Osteoblast (primary cell): ENCODE measurements around the gene CHSY1. TPM values are rescaled to one million over a fixed set of nuclear protein-coding genes. Genes with fewer than 3 reads are reported as not detected.

Source experiments
- DNase-seq: peaks from one replicate; pipeline ENCODE4 v3.0.0; 2011; ENCODE audit warnings: low spot score, mixed read lengths; ENCODE audit not compliant: insufficient read length; ENCODE audit errors: missing footprints
- H2AFZ ChIP-seq: 2 replicates; pipeline ENCODE4 v1.6.0; 2011; ENCODE audit warnings: mild to moderate bottlenecking, low read length
- H3K27ac ChIP-seq: 2 replicates; pipeline ENCODE4 v1.5.1; 2011; ENCODE audit warnings: mild to moderate bottlenecking, low read depth, low read length, moderate library complexity
- H3K27me3 ChIP-seq: 2 replicates; pipeline ENCODE4 v1.6.0; 2012; ENCODE audit warnings: mild to moderate bottlenecking, control low read depth, inconsistent platforms, low read length, moderate library complexity; ENCODE audit not compliant: insufficient read depth
- H3K36me3 ChIP-seq: 2 replicates; pipeline ENCODE4 v1.5.1; 2011; ENCODE audit warnings: mild to moderate bottlenecking, low read length, control low read depth, moderate library complexity; ENCODE audit not compliant: insufficient read depth
- H3K4me1 ChIP-seq: 2 replicates; pipeline ENCODE4 v1.5.1; 2011; ENCODE audit warnings: mild to moderate bottlenecking, low read length, control low read depth, moderate library complexity; ENCODE audit not compliant: insufficient read depth
- H3K4me2 ChIP-seq: 2 replicates; pipeline ENCODE4 v1.6.0; 2011; ENCODE audit warnings: mild to moderate bottlenecking, low read length; ENCODE audit not compliant: insufficient read depth
- H3K4me3 ChIP-seq: fragments of 200-600 bp; sonication (generic); 3 replicates; pipeline ENCODE4 v1.5.1; 2012; ENCODE audit warnings: mild to moderate bottlenecking, low read length, inconsistent platforms; ENCODE audit not compliant: insufficient read depth
- H3K79me2 ChIP-seq: 2 replicates; pipeline ENCODE4 v1.6.0; 2012; ENCODE audit warnings: mild to moderate bottlenecking, low read length, control low read depth, inconsistent platforms; ENCODE audit not compliant: insufficient read depth
- H3K9me3 ChIP-seq: 2 replicates; pipeline ENCODE4 v1.5.1; 2011; ENCODE audit warnings: low read depth, low read length, control low read depth
- H4K20me1 ChIP-seq: 2 replicates; pipeline ENCODE4 v1.6.0; 2012; ENCODE audit warnings: mild to moderate bottlenecking, low read length, control low read depth; ENCODE audit not compliant: insufficient read depth
- total RNA-seq: library from RNA; depleted of rRNA; stranded (reverse); fragments of >200 nt; gene quantifications from 2 replicates; pipeline ENCODE4 v1.2.3, GENCODE V29; 2012
- TF ChIP-seq, protein P1 (sequence below): IDR thresholded peaks from 2 replicates; pipeline ENCODE4 v1.5.1; 2011; ENCODE audit warnings: mild to moderate bottlenecking, low read depth, low read length, moderate library complexity; ENCODE audit errors: extremely low read depth

CHSY1 gene
- total RNA-seq, 1 donor = 39.1 TPM

GRCh38 chr15:101157721-101158120, 94.1 kb downstream of the CHSY1 start:
- Histone ChIP-seq H4K20me1 (no peaks in the 10 kb centered on the region), H3K36me3 (no peaks in the 10 kb centered on the region), H3K4me1 (peaks cover 11% of the 10 kb centered on the region), H3K4me2 (no peak overlapping the region), H2AFZ (no peak overlapping the region), H3K79me2 (no peaks in the 10 kb centered on the region), H3K27ac (no peak overlapping the region), H3K4me3 (no peak overlapping the region), H3K27me3 (no peaks in the 10 kb centered on the region), H3K9me3 (no peaks in the 10 kb centered on the region)
- TF ChIP-seq, protein P1, sequence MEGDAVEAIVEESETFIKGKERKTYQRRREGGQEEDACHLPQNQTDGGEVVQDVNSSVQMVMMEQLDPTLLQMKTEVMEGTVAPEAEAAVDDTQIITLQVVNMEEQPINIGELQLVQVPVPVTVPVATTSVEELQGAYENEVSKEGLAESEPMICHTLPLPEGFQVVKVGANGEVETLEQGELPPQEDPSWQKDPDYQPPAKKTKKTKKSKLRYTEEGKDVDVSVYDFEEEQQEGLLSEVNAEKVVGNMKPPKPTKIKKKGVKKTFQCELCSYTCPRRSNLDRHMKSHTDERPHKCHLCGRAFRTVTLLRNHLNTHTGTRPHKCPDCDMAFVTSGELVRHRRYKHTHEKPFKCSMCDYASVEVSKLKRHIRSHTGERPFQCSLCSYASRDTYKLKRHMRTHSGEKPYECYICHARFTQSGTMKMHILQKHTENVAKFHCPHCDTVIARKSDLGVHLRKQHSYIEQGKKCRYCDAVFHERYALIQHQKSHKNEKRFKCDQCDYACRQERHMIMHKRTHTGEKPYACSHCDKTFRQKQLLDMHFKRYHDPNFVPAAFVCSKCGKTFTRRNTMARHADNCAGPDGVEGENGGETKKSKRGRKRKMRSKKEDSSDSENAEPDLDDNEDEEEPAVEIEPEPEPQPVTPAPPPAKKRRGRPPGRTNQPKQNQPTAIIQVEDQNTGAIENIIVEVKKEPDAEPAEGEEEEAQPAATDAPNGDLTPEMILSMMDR = no peak
- DNase-seq = no peak

DNA sequence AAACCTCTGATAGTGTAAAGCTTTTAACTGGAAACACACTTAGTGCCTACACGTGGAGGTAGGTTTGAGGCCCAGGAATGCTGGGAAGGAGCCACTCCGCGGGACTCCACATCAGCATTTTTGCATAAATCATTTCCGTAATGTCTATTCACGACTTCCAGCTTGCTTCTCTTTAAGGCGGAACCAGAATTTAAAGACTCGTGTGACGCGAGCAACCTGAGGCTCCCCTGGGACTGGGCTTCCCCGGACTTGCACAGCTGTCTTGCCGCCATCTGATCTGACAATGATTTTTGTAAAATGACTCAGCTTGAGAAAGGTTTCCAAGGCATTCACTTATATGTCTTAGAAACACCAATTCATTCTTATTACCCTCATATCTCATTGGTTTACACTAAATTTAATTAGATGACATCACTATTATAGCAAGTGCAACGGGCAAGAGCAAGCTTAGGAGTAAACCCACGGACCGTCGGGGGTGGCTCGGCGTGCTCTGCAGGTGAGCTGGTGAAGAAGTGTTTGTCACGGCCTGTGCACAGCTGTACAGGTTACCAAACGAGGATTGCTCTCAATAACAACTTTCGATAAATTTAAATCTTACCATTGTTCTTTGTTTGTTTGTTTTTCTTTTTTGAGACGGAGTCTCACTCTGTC, 95.2 kb downstream of the CHSY1 start:
- Histone ChIP-seq H4K20me1 (no peaks in the 10 kb centered on the region), H3K9me3 (no peaks in the 10 kb centered on the region), H3K79me2 (no peaks in the 10 kb centered on the region), H3K4me1 (peaks cover 11% of the 10 kb centered on the region), H3K4me3 (no peak overlapping the region), H3K36me3 (no peaks in the 10 kb centered on the region), H3K4me2 (no peak overlapping the region), H2AFZ (no peak overlapping the region), H3K27ac (no peak overlapping the region), H3K27me3 (no peaks in the 10 kb centered on the region)
- TF ChIP-seq, protein P1 = no peak
- DNase-seq = no peak

- Histone ChIP-seq H3K4me1 (peaks cover 11% of the 10 kb centered on the region), H3K79me2 (no peaks in the 10 kb centered on the region), H3K9me3 (no peaks in the 10 kb centered on the region), H3K4me3 (no peak overlapping the region), H3K27ac (no peak overlapping the region), H3K36me3 (no peaks in the 10 kb centered on the region), H2AFZ (no peak overlapping the region), H4K20me1 (no peaks in the 10 kb centered on the region), H3K27me3 (no peaks in the 10 kb centered on the region), H3K4me2 (no peak overlapping the region)
- TF ChIP-seq, protein P1 = no peak
- DNase-seq = no peak
Measured at GRCh38 chr15:101156061-101156460, 95.8 kb downstream of the CHSY1 start.

DNA sequence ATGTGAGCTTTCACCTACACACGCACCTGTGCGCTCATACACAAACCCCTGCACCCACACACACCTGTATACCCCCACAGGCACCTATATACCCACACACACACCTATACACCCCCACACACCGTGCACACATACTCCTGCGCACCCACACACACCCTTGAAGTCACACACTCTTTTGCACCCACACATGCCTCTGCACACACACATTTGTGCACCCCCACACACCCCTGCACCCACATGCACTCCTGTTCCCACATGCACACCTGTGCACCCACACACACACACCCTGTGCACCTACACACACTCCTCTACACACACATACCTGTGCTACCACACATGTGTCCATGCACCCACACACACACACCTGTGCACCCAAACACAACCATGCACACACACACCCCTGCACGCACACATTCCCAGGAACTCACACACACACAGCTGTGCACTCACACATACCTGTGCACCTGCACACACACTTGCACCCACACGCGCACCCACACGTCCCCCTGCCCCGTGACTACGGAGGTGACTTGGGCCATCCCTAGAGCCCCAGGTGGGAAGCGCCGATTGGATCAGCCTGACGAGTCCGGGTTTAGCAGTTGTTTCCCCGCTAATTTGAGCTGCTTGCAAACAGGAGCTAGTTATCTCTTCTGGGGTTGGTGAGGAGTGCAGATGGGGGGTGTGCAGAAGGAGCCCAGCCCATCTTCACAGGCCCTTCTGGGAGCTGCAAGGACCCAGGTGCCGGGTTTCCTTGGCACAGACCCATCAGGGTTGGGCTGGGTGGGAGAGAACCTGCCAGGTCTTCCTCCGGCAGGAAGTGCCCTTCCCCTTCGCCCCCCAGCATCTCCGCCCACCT, 97.8 kb downstream of the CHSY1 start:
- H3K4me2 ChIP-seq = no peak overlapping the region

More for the DNA sequence above, 97.8 kb downstream of the CHSY1 start:
- no peak overlapping the region for H3K27ac ChIP-seq
- no peak for DNase-seq
- no peaks in the 10 kb centered on the region for H3K36me3 ChIP-seq
- no peaks in the 10 kb centered on the region for H3K9me3 ChIP-seq
- H2AFZ ChIP-seq = no peak overlapping the region
- TF ChIP-seq, protein P1 = no peak
- H4K20me1 ChIP-seq = no peaks in the 10 kb centered on the region
- no peaks in the 10 kb centered on the region for H3K27me3 ChIP-seq
- peaks cover 4% of the 10 kb centered on the region for H3K4me1 ChIP-seq
- H3K79me2 ChIP-seq = no peaks in the 10 kb centered on the region
- no peak overlapping the region for H3K4me3 ChIP-seq
